Transverse colon (tissue), 4 donors: ENCODE measurements around the gene WFDC8. TPM values are rescaled to one million over a fixed set of nuclear protein-coding genes. Genes with fewer than 3 reads are reported as not detected.

Experiments used
- DNase-seq: peaks from one replicate; pipeline ENCODE4 v3.0.0-alpha.2; 2019
- H3K27ac ChIP-seq, 4 donors: fragments of 200-600 bp; sonication (generic); 2 replicates each; pipeline ENCODE4 v1.5.1; 2016 to 2018; ENCODE audit warnings: inconsistent platforms in 4 of 4
- H3K27me3 ChIP-seq: fragments of 200-600 bp; sonication (generic); 2 replicates; pipeline ENCODE4 v1.5.1; 2017; ENCODE audit warnings: inconsistent platforms
- H3K36me3 ChIP-seq, 4 donors: fragments of 200-600 bp; sonication (generic); 2 replicates each; pipeline ENCODE4 v1.5.1; 2017 to 2019; ENCODE audit warnings: inconsistent platforms in 4 of 4
- H3K4me1 ChIP-seq, 4 donors: fragments of 200-600 bp; sonication (generic); 2 replicates each; pipeline ENCODE4 v1.5.1; 2017 to 2020; ENCODE audit warnings: inconsistent platforms in 4 of 4
- H3K4me3 ChIP-seq, 4 donors: fragments of 200-600 bp; sonication (generic); 1 replicate in 1 of 4; 2 replicates in 3 of 4; pipeline versions ENCODE4 v1.5.1 to v1.6.1; 2017 to 2019; ENCODE audit warnings: inconsistent platforms in 4 of 4
- H3K9me3 ChIP-seq, 2 donors: fragments of 200-600 bp; sonication (generic); 2 replicates each; pipeline ENCODE4 v1.5.1; 2017 to 2019; ENCODE audit warnings: inconsistent platforms in 2 of 2
- CTCF ChIP-seq, 5 experiments: fragments of 200-600 bp in 3 of 5; fragments of 450-650 bp in 2 of 5; sonication (generic) in 3 of 5; IDR thresholded peaks; 1 replicate in 2 of 5; 2 replicates in 3 of 5; pipeline ENCODE4 v1.5.1; 2016 to 2017; ENCODE audit warnings: antibody characterized with exemption in 5 of 5, inconsistent platforms in 3 of 5, mild to moderate bottlenecking in 2 of 5, moderate library complexity in 1 of 5
- EP300 ChIP-seq: sonication (generic); formaldehyde crosslinking; IDR thresholded peaks from one replicate; pipeline ENCODE4 v1.6.1; 2017; ENCODE audit warnings: antibody characterized with exemption, low read depth
- POLR2A ChIP-seq: fragments of 450-650 bp; IDR thresholded peaks from one replicate; pipeline ENCODE4 v1.6.1; 2016; ENCODE audit warnings: antibody characterized with exemption, mild to moderate bottlenecking, moderate library complexity
- POLR2AphosphoS5 ChIP-seq, 3 donors: sonication (generic); formaldehyde crosslinking; IDR thresholded peaks; one replicate each; pipeline ENCODE4 v1.6.1; 2016; ENCODE audit warnings: antibody characterized with exemption in 3 of 3
- WGBS, 2 donors: methylation state at CpG; one replicate each; pipeline ENCODE4 v1.1.5; 2018; ENCODE audit warnings: low coverage in 1 of 2; 5-methylcytosine and 5-hydroxymethylcytosine counted together
- in situ Hi-C, 4 donors: fragments of 200-750 bp; cut with MboI; loops; one replicate each; pipeline versions ENCODE4 v1.15.0 to v1.15.1; 2017; ENCODE audit warnings: low sequenced_read_pairs in 3 of 4, low pct_ligation_motif_present in 1 of 4, low pct_unique_long_range_greater_than_20kb in 1 of 4
- intact Hi-C: fragments of 100-400 bp; cut with DNase I; formaldehyde crosslinking; loops from one replicate; pipeline ENCODE4 v1.15.1; 2023; ENCODE audit warnings: low total_unique reads
- total RNA-seq, 4 donors: library from RNA; depleted of rRNA; stranded (reverse); fragments of >200 nt; gene quantifications; one replicate each; pipeline ENCODE4 v1.1.0, GENCODE V29; 2016

Gene WFDC8
- total RNA-seq, 4 donors from 2014 or later: not detected

DNA sequence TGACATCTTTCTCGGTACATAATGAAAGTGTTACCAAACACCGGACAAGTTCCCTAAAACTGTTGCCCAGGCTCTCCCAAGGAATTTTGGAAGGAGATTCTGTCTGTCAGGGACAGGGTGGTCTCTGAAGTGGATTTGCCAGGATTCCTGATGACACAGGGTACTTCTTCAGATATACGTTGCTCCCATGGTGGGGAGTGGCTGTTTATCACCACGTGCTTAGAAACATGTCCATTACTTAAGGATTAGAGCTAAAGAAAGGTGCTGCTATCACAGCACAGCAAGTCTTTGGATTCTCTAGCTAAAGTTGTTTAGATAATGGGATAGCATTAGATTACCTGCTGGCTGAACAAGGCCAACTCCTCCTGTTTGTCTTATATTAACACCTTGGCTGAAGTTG lies 70.0 kb downstream of the WFDC8 start:
- intact Hi-C loops: no loop called here
- in situ Hi-C loops: no loop called here
- no peaks in the 10 kb centered on the region for H3K36me3 ChIP-seq

DNA sequence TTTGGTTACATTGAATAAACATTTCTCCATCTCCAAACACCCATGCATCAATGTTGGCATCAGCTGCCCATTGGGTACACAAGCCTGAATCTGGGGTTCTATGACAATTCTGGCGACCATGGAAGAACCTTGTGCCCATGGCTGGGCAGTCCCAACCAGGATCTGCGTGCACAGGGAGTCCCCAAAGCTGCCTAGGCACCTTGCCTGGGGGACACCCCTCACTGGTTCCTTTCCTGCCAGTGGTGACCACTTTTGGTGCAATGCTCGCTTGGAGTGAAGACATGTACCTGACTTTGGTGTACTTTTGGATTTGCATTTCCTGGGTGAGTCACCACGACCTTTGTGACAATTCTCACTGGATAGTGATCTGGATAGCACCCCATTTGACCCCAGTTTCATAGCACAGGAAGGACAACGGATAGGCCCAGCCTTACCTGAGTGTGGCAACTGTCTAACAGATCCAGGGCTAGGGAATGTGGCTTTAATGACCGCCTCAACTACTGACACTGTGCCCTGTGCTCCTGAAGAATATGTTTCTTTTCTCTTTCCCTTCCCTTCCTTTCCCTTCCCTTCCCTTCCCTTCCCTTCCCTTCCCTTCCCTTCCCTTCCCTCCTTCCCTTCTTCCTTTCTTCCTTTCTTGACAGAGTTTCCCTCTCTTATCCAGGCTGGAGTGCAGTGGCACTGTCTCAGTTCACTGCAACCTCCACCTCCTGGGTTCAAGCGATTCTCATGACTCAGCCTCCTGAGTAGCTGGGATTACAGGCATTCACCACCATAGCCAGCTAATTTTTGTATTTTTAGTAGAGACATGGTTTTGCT lies 70.8 kb downstream of the WFDC8 start:
- Histone ChIP-seq H3K4me3 (no peak overlapping the region), H3K36me3 (no peaks in the 10 kb centered on the region), H3K27me3 (no peaks in the 10 kb centered on the region), H3K4me1 (no peaks in the 10 kb centered on the region), H3K27ac (no peak overlapping the region), H3K9me3 (no peaks in the 10 kb centered on the region)
- in situ Hi-C loops (no loop called here), intact Hi-C loops (no loop called here)
- no peak for DNase-seq
- no peak for TF ChIP-seq EP300
- TF ChIP-seq POLR2A: no peak
- no peak for TF ChIP-seq POLR2AphosphoS5 (IDR thresholded peaks at IDR 0.05)
- no peak for TF ChIP-seq CTCF (IDR thresholded peaks at IDR 0.05)
- WGBS, 2 donors: 62% methylated on average over 7 of the region's 7 CpGs; no CpG with 5 or more reads in 1 of the 2 donors

More for the DNA sequence above, 70.0 kb downstream of the WFDC8 start:
- Histone ChIP-seq H3K9me3 (no peaks in the 10 kb centered on the region), H3K4me1 (no peaks in the 10 kb centered on the region), H3K4me3 (no peak overlapping the region), H3K27ac (no peak overlapping the region), H3K27me3 (no peaks in the 10 kb centered on the region)
- 78 to 81% methylated on average over 4 of the region's 4 CpGs for WGBS, 2 donors
- TF ChIP-seq CTCF (IDR thresholded peaks at IDR 0.05): no peak
- no peak for TF ChIP-seq POLR2AphosphoS5 (IDR thresholded peaks at IDR 0.05)
- TF ChIP-seq EP300: no peak
- no peak for TF ChIP-seq POLR2A
- DNase-seq: no peak

GRCh38 chr20:45507011-45507820 lies 71.9 kb downstream of the WFDC8 start:
- Histone ChIP-seq H3K4me3 (no peak overlapping the region), H3K4me1 (no peaks in the 10 kb centered on the region), H3K27me3 (no peaks in the 10 kb centered on the region), H3K9me3 (no peaks in the 10 kb centered on the region), H3K27ac (no peak overlapping the region), H3K36me3 (no peaks in the 10 kb centered on the region)
- no peak for DNase-seq
- 83 to 93% methylated on average over 3 to 5 of the region's 5 CpGs for WGBS, 2 donors
- intact Hi-C loops: no loop called here
- no peak for TF ChIP-seq POLR2A
- TF ChIP-seq POLR2AphosphoS5 (IDR thresholded peaks at IDR 0.05): no peak
- TF ChIP-seq EP300: no peak
- TF ChIP-seq CTCF (IDR thresholded peaks at IDR 0.05): no peak
- in situ Hi-C loops: no loop called here

GRCh38 chr20:45506398-45506797 lies 72.7 kb downstream of the WFDC8 start:
- Histone ChIP-seq H3K27ac (no peak overlapping the region), H3K36me3 (no peaks in the 10 kb centered on the region), H3K4me1 (no peaks in the 10 kb centered on the region), H3K27me3 (no peaks in the 10 kb centered on the region), H3K4me3 (no peak overlapping the region), H3K9me3 (no peaks in the 10 kb centered on the region)
- no peak for DNase-seq
- WGBS, 2 donors: 72% methylated on average over 2 of the region's 2 CpGs; no CpG with 5 or more reads in 1 of the 2 donors
- intact Hi-C loops: no loop called here
- in situ Hi-C loops: no loop called here
- TF ChIP-seq CTCF (IDR thresholded peaks at IDR 0.05) (no peak), EP300 (no peak), POLR2AphosphoS5 (IDR thresholded peaks at IDR 0.05) (no peak), POLR2A (no peak)
